Stomach (tissue), 9 donors: Measurements from ENCODE around the gene TBC1D32. TPM values are rescaled to one million over a fixed set of nuclear protein-coding genes. Genes with fewer than 3 reads are reported as not detected.
"Not testable (repeated sequence)": the region's sequence is repeated elsewhere in the genome, so short reads cannot be mapped to it uniquely, and the experiment has no call there.

Experiments
- DNase-seq, 2 donors: peaks; one replicate each; pipeline versions ENCODE4 v3.0.0 to v3.0.0-alpha.2; 2013 to 2019
- H3K27ac ChIP-seq, 5 donors: fragments of 200-600 bp in 4 of 5; sonication (generic) in 4 of 5; one replicate each; pipeline ENCODE4 v1.5.1; 2013 to 2019; ENCODE audit warnings: mild to moderate bottlenecking in 1 of 5, moderate library complexity in 1 of 5
- H3K27me3 ChIP-seq, 3 donors: fragments of 200-600 bp; sonication (generic); one replicate each; pipeline ENCODE4 v1.5.1; 2017 to 2019; ENCODE audit warnings: mixed run types in 1 of 3
- H3K36me3 ChIP-seq, 4 donors: fragments of 200-600 bp; sonication (generic); 1 replicate in 3 of 4; 2 replicates in 1 of 4; pipeline ENCODE4 v1.5.1; 2016 to 2019
- H3K4me1 ChIP-seq, 4 donors: fragments of 200-600 bp; sonication (generic); one replicate each; pipeline ENCODE4 v1.5.1; 2016 to 2019
- H3K4me3 ChIP-seq, 4 donors: fragments of 200-600 bp; sonication (generic) in 3 of 4; one replicate each; pipeline ENCODE4 v1.5.1; 2016 to 2019; ENCODE audit warnings: mild to moderate bottlenecking in 1 of 4
- H3K9me3 ChIP-seq, 4 donors: fragments of 200-600 bp; sonication (generic); one replicate each; pipeline ENCODE4 v1.5.1; 2016 to 2019
- EP300 ChIP-seq: sonication (generic); formaldehyde crosslinking; IDR thresholded peaks from one replicate; pipeline ENCODE4 v1.6.1; 2017; ENCODE audit warnings: antibody characterized with exemption
- POLR2A ChIP-seq, 4 donors: fragments of 450-650 bp; IDR thresholded peaks; one replicate each; pipeline ENCODE4 v1.6.1; 2016; ENCODE audit warnings: antibody characterized with exemption in 4 of 4, control low read depth in 2 of 4, mild to moderate bottlenecking in 1 of 4, moderate library complexity in 1 of 4
- POLR2AphosphoS5 ChIP-seq, 3 donors: sonication (generic); formaldehyde crosslinking; IDR thresholded peaks; one replicate each; pipeline ENCODE4 v1.6.1; 2016; ENCODE audit warnings: antibody characterized with exemption in 3 of 3
- WGBS, 5 donors: extraction: QIAGEN DNeasy Blood & Tissue Kit in 3 of 5; methylation state at CpG; one replicate each; pipeline versions ENCODE4 v1.1.5 to v1.1.7; 2013 to 2018; 5-methylcytosine and 5-hydroxymethylcytosine counted together
- intact Hi-C: fragments of 100-400 bp; cut with DNase I; formaldehyde crosslinking; loops from one replicate; pipeline ENCODE4 v1.15.1; 2023; ENCODE audit warnings: low total_unique reads
- polyA plus RNA-seq, 3 donors: library from polyadenylated mRNA; stranded (reverse); fragments of 200-250 nt; gene quantifications; one replicate each; pipeline ENCODE4 v1.2.3, GENCODE V29; 2013
- total RNA-seq, 5 donors: library from RNA; depleted of rRNA; stranded (reverse); fragments of >200 nt; gene quantifications; one replicate each; pipeline versions ENCODE4 v1.1.0 to v1.2.3, GENCODE V29; 2014 to 2016
- TF ChIP-seq, protein P1 (sequence below), 7 experiments: fragments of 450-650 bp in 4 of 7; fragments of 200-600 bp in 3 of 7; sonication (generic) in 3 of 7; IDR thresholded peaks; one replicate each; pipeline ENCODE4 v1.5.1; 2016 to 2019; ENCODE audit warnings: antibody characterized with exemption in 7 of 7, control low read depth in 2 of 7, mild to moderate bottlenecking in 1 of 7
- donor health status: healthy with polysubstance abuse.
- donor health status: Bipolar disorder and iron deficiency.
- donor health status: healthy.

Gene TBC1D32
- total and polyA plus RNA-seq, 8 donors: 0.46 to 38.2 (median 1.8) TPM

DNA sequence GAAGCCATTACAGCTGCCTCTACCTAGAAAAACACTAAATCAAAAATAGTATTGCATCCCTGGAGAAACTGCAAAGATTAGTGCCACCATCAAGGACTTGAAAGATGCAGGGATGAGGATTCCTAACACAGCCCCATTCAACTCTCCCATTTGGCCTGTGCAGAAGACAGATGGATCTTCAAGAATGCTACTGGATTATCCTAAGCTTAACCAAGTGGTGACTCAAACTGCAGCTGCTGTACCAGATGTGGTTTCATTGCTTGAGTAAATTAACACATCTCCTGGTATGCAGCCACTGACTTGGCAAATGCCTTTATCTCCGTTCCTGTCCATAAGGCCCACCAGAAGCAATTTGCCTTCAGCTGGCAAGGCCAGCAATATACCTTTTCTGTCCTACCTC, 117.4 kb downstream of the TBC1D32 start:
- H3K9me3 ChIP-seq: peaks cover 0 to 27% (median 11%) of the 10 kb centered on the region in 4 donors
- no peaks in the 10 kb centered on the region for H3K27me3 ChIP-seq
- peaks cover 0 to 48% (median 26%) of the 10 kb centered on the region in 4 donors for H3K36me3 ChIP-seq
- intact Hi-C loops: no loop called here
- 75 to 90% (median 86%) methylated on average over 1 of the region's 1 CpG for WGBS, 5 donors
- H3K4me3 ChIP-seq: no peak overlapping the region
- H3K27ac ChIP-seq: no peak overlapping the region
- H3K4me1 ChIP-seq: no peaks in the 10 kb centered on the region
- DNase-seq: no peak
- TF ChIP-seq POLR2AphosphoS5 (IDR thresholded peaks at IDR 0.05): no peak
- no peak for TF ChIP-seq EP300
- no peak for TF ChIP-seq POLR2A (IDR thresholded peaks at IDR 0.05)

DNA sequence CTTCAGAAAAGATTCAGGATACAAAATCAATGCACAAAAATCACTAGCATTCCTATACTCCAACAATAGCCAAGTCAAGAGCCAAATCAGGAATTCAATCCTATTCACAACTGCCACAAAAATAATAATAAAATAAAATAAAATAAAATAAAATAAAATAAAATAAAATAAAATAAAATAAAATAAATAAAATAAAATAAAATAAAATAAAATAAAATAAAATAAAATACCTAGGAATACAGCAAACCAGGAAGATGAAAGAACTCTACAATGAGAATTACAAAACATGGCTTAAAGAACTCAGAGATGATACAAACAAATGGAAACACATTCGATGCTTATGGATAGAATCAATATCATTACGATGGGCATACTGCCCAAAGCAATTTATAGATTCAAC, 120.9 kb downstream of the TBC1D32 start:
- peaks cover 0 to 36% (median 24%) of the 10 kb centered on the region in 4 donors for H3K36me3 ChIP-seq
- DNase-seq, H3K4me3 ChIP-seq, intact Hi-C loops, H3K4me1 ChIP-seq, H3K27ac ChIP-seq, H3K27me3 ChIP-seq: not testable (repeated sequence)
- WGBS, 5 donors: 95 to 100% (median 99%) methylated on average over 2 of the region's 2 CpGs
- H3K9me3 ChIP-seq: peaks cover 0 to 27% (median 11%) of the 10 kb centered on the region in 4 donors

DNA sequence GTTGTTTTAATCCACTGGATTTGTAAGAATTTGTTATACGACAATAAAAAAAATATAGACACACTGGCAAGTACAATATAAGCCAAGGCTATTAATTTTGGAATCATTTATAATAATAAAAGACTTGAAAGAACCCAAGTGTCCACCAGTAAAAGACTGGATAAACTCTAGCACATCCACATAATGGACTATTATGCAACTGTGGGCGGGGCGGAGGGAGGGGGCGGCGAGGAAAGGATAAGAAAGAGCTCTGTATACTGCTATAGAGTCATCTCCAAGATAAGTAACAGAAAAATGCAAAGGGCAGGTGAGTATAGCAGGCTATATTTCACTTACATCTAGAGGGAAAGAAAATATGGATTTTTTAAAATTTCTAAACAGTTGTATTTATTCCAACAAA, 123.3 kb downstream of the TBC1D32 start:
- TF ChIP-seq POLR2AphosphoS5 (IDR thresholded peaks at IDR 0.05) (no peak), POLR2A (IDR thresholded peaks at IDR 0.05) (no peak), EP300 (no peak)
- TF ChIP-seq, protein P1, sequence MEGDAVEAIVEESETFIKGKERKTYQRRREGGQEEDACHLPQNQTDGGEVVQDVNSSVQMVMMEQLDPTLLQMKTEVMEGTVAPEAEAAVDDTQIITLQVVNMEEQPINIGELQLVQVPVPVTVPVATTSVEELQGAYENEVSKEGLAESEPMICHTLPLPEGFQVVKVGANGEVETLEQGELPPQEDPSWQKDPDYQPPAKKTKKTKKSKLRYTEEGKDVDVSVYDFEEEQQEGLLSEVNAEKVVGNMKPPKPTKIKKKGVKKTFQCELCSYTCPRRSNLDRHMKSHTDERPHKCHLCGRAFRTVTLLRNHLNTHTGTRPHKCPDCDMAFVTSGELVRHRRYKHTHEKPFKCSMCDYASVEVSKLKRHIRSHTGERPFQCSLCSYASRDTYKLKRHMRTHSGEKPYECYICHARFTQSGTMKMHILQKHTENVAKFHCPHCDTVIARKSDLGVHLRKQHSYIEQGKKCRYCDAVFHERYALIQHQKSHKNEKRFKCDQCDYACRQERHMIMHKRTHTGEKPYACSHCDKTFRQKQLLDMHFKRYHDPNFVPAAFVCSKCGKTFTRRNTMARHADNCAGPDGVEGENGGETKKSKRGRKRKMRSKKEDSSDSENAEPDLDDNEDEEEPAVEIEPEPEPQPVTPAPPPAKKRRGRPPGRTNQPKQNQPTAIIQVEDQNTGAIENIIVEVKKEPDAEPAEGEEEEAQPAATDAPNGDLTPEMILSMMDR (IDR thresholded peaks at IDR 0.05): no peak
- intact Hi-C loops: no loop called here
- 90 to 97% (median 94%) methylated on average over 5 of the region's 5 CpGs for WGBS, 5 donors

DNA sequence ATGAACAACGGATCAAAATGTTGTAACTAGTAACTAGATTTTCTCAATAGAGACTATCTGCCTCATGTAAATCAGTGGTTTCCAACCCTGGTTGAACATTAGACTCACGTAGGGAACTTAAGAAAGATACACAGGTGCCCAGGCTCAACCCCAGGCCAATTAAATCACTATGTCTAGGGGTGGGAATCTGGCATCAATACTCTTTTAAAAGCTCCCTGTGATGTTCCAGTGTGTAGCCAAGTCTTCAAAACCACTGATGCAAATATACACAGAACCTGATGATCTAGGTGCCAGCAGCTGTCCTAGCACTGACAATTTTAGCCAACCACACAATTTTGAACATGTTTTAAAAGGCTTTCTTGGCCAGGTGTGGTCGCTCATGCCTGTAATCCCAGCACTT, 128.7 kb downstream of the TBC1D32 start:
- WGBS, 5 donors: 87 to 92% (median 89%) methylated on average over 3 of the region's 3 CpGs
- Histone ChIP-seq H3K9me3 (no peaks in the 10 kb centered on the region), H3K4me3 (no peak overlapping the region), H3K27me3 (no peaks in the 10 kb centered on the region), H3K4me1 (no peaks in the 10 kb centered on the region), H3K27ac (no peak overlapping the region), H3K36me3 (peaks cover 0 to 6% (median 0%) of the 10 kb centered on the region in 4 donors)
- no peak for DNase-seq
- intact Hi-C loops: no loop called here
- TF ChIP-seq POLR2A (IDR thresholded peaks at IDR 0.05) (no peak), POLR2AphosphoS5 (IDR thresholded peaks at IDR 0.05) (no peak), EP300 (no peak)
- TF ChIP-seq, protein P1 (IDR thresholded peaks at IDR 0.05): no peak

More for the DNA sequence above, 123.3 kb downstream of the TBC1D32 start:
- Histone ChIP-seq H3K27ac (no peak overlapping the region), H3K36me3 (peaks cover 0 to 19% (median 18%) of the 10 kb centered on the region in 4 donors), H3K4me1 (no peaks in the 10 kb centered on the region), H3K4me3 (no peak overlapping the region), H3K9me3 (peaks cover 0 to 20% (median 11%) of the 10 kb centered on the region in 4 donors), H3K27me3 (no peaks in the 10 kb centered on the region)
- no peak for DNase-seq

DNA sequence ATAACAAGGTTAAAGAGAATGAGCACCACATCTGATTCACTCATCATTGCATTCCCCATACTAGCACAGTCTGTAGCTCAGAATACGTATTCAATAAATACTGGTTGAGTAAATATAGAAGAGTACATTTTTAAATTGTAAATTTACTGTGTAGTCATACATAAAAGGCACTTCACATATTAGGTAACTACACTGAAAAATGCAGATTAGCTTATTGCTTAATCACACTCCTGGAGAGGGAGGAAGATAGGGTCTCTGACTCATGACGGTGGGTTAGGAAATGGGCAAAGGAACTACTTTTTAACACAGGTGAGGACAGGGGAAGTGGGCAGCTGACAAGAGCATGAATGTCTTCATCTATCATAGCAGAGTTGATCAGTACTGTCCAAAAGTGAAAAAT, 133.2 kb downstream of the TBC1D32 start:
- Histone ChIP-seq H3K4me3 (no peak overlapping the region), H3K36me3 (peaks cover 0 to 3% (median 0%) of the 10 kb centered on the region in 4 donors), H3K9me3 (no peaks in the 10 kb centered on the region), H3K4me1 (no peaks in the 10 kb centered on the region), H3K27ac (no peak overlapping the region), H3K27me3 (no peaks in the 10 kb centered on the region)
- 73 to 88% (median 83%) methylated on average over 2 of the region's 2 CpGs for WGBS, 5 donors
- no peak for DNase-seq
- TF ChIP-seq, protein P1 (IDR thresholded peaks at IDR 0.05): no peak
- TF ChIP-seq EP300: no peak
- TF ChIP-seq POLR2A (IDR thresholded peaks at IDR 0.05): no peak
- TF ChIP-seq POLR2AphosphoS5 (IDR thresholded peaks at IDR 0.05): no peak
- intact Hi-C loops: no loop called here

DNA sequence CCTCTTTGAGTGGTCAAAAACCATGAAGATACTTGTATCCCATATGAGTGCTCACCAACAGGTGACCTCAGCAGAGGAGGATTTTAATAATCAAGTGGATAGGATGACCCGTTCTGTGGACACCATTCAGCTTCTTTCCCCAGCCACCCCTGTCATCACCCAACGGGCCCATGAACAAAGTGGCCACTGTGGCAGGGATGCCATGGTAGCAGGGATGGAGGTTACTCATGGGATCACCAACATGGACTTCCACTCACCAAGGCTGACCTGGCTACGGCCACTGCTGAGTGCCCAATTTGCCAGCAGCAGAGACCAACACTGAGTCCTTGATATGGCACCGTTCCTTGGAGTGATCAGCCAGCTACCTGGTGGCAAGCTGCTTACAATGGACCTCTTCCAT, 138.2 kb downstream of the TBC1D32 start:
- H3K4me1 ChIP-seq, H3K4me3 ChIP-seq, intact Hi-C loops, DNase-seq, H3K36me3 ChIP-seq, H3K27me3 ChIP-seq, H3K27ac ChIP-seq, H3K9me3 ChIP-seq: not testable (repeated sequence)
- WGBS, 5 donors: 95 to 100% (median 97%) methylated on average over 3 to 4 of the region's 4 CpGs
